Astrocyte of the hippocampus (primary cell): ENCODE measurements around the gene DGKG.
A peak's percentile ranks its signal among the peaks of the same experiment; 100 is the strongest.

Experiments
- DNase-seq: peaks from one replicate; pipeline ENCODE4 v3.0.0; 2011; ENCODE audit warnings: low read depth, low spot score

The DGKG gene

GRCh38 chr3:186368176-186368575 is 6.1 kb upstream of the DGKG start:
- no peak for DNase-seq

GRCh38 chr3:186367631-186368030 is 5.6 kb upstream of the DGKG start:
- DNase-seq, result no peak

- no peak for DNase-seq
These were observed 4.2 kb upstream of the DGKG start for GRCh38 chr3:186366206-186366605.

- DNase-seq, result peak; percentile 94
These were observed 3.4 kb upstream of the DGKG start for GRCh38 chr3:186365202-186365974.

- DNase-seq, result peak; percentile 38
These were observed 954 bp upstream of the DGKG start for GRCh38 chr3:186362988-186363387.

GRCh38 chr3:186362537-186362842 is 456 bp upstream of the DGKG start:
- DNase-seq, result no peak

- no peak for DNase-seq
These were observed 730 bp downstream of the DGKG start for GRCh38 chr3:186361246-186361761.

GRCh38 chr3:186360779-186361178 is 1.3 kb downstream of the DGKG start:
- DNase-seq, result no peak

- no peak for DNase-seq
These were observed 3.0 kb downstream of the DGKG start for GRCh38 chr3:186359078-186359477.

- no peak for DNase-seq
These were observed 5.9 kb downstream of the DGKG start for GRCh38 chr3:186356152-186356551.

GRCh38 chr3:186354100-186354499 is 7.9 kb downstream of the DGKG start:
- no peak for DNase-seq

GRCh38 chr3:186352369-186352768 is 9.7 kb downstream of the DGKG start:
- no peak for DNase-seq

GRCh38 chr3:186342197-186342596 is 19.8 kb downstream of the DGKG start:
- no peak for DNase-seq

- no peak for DNase-seq
These were observed 21.8 kb downstream of the DGKG start for GRCh38 chr3:186340204-186340603.

GRCh38 chr3:186339180-186339918 is 22.7 kb downstream of the DGKG start:
- no peak for DNase-seq

- DNase-seq, result no peak
These were observed 28.8 kb downstream of the DGKG start for GRCh38 chr3:186333256-186333655.

GRCh38 chr3:186330772-186331460 is 31.1 kb downstream of the DGKG start:
- no peak for DNase-seq

- DNase-seq, result no peak
These were observed 32.4 kb downstream of the DGKG start for GRCh38 chr3:186329589-186329988.

GRCh38 chr3:186327912-186328487 is 34.0 kb downstream of the DGKG start:
- DNase-seq, result no peak

GRCh38 chr3:186322761-186323160 is 39.3 kb downstream of the DGKG start:
- no peak for DNase-seq

- no peak for DNase-seq
These were observed 40.3 kb downstream of the DGKG start for GRCh38 chr3:186321746-186322145.
